Spleen (tissue), 11 donors: ENCODE measurements around the gene TTC38. TPM values are rescaled to one million over a fixed set of nuclear protein-coding genes. Genes with fewer than 3 reads are reported as not detected.

ENCODE experiments used
- DNase-seq: peaks from one replicate; pipeline ENCODE4 v3.0.0-alpha.2; 2020
- H3K27ac ChIP-seq, 8 donors: fragments of 200-600 bp; sonication (generic) in 7 of 8; 1 replicate in 4 of 8; 2 replicates in 4 of 8; pipeline versions ENCODE4 v1.5.0 to v1.8.0; 2016 to 2021; ENCODE audit warnings: inconsistent platforms in 4 of 8, mild to moderate bottlenecking in 4 of 8, moderate library complexity in 1 of 8
- H3K27me3 ChIP-seq, 7 donors: fragments of 200-600 bp; sonication (generic) in 6 of 7; replicated peaks in 1 of 7; 1 replicate in 4 of 7; 2 replicates in 3 of 7; pipeline versions ENCODE4 v1.5.0 to v1.8.0; 2016 to 2021; ENCODE audit warnings: inconsistent platforms in 3 of 7, mild to moderate bottlenecking in 1 of 7
- H3K36me3 ChIP-seq, 6 donors: fragments of 200-600 bp; sonication (generic) in 5 of 6; 1 replicate in 4 of 6; 2 replicates in 2 of 6; pipeline versions ENCODE4 v1.5.0 to v1.8.0; 2016 to 2021; ENCODE audit warnings: inconsistent platforms in 2 of 6
- H3K4me1 ChIP-seq, 6 donors: fragments of 200-600 bp; sonication (generic) in 5 of 6; 1 replicate in 3 of 6; 2 replicates in 3 of 6; pipeline versions ENCODE4 v1.5.0 to v1.8.0; 2016 to 2021; ENCODE audit warnings: inconsistent platforms in 3 of 6
- H3K4me3 ChIP-seq, 8 donors: fragments of 200-600 bp; sonication (generic) in 7 of 8; 1 replicate in 4 of 8; 2 replicates in 4 of 8; pipeline versions ENCODE4 v1.5.0 to v1.8.0; 2016 to 2021; ENCODE audit warnings: inconsistent platforms in 4 of 8, mild to moderate bottlenecking in 4 of 8, moderate library complexity in 2 of 8
- H3K9me3 ChIP-seq, 8 donors: fragments of 200-600 bp; sonication (generic) in 7 of 8; 1 replicate in 4 of 8; 2 replicates in 4 of 8; pipeline versions ENCODE4 v1.5.0 to v1.8.0; 2016 to 2021; ENCODE audit warnings: inconsistent platforms in 4 of 8
- POLR2A ChIP-seq, 3 donors: fragments of 450-650 bp; IDR thresholded peaks; one replicate each; pipeline ENCODE4 v1.5.1; 2017; ENCODE audit warnings: antibody characterized with exemption in 3 of 3, mild to moderate bottlenecking in 1 of 3
- POLR2AphosphoS5 ChIP-seq, 3 donors: sonication (generic); formaldehyde crosslinking; IDR thresholded peaks; one replicate each; pipeline ENCODE4 v1.5.1; 2017; ENCODE audit warnings: antibody characterized with exemption in 3 of 3
- WGBS, 5 donors: extraction: QIAGEN DNeasy Blood & Tissue Kit in 3 of 5; methylation state at CpG; one replicate each; pipeline versions ENCODE4 v1.1.5 to v1.1.7; 2013 to 2018; 5-methylcytosine and 5-hydroxymethylcytosine counted together
- intact Hi-C: fragments of 100-400 bp; cut with DNase I; formaldehyde crosslinking; loops from one replicate; pipeline ENCODE4 v1.15.0; 2023; ENCODE audit warnings: low total_unique reads
- polyA plus RNA-seq, 3 donors: library from polyadenylated mRNA; stranded (reverse); fragments of 200-250 nt; gene quantifications; one replicate each; pipeline ENCODE4 v1.2.1, GENCODE V29; 2013
- total RNA-seq, 7 donors: library from RNA; depleted of rRNA in 3 of 7; stranded (reverse); fragments of >200 nt in 3 of 7; fragmentation: NEBNext Ultra II Directional in 4 of 7; extraction: Animal tissue kit (Norgen Biotek cat#: 25700) in 4 of 7; gene quantifications; one replicate each; pipeline versions ENCODE4 v1.1.0 to v1.2.1, GENCODE V29; 2016 to 2021
- TF ChIP-seq, protein P1 (sequence below), 11 experiments: fragments of 200-600 bp in 7 of 11; fragments of 450-650 bp in 4 of 11; sonication (generic) in 4 of 11; IDR thresholded peaks in 8 of 11; conservative IDR thresholded peaks in 3 of 11; 1 replicate in 7 of 11; 2 replicates in 4 of 11; pipeline versions ENCODE4 v1.4.0 to v1.8.0; 2016 to 2021; ENCODE audit warnings: antibody characterized with exemption in 11 of 11, inconsistent platforms in 4 of 11, mild to moderate bottlenecking in 1 of 11
- donor health status: healthy with polysubstance abuse.
- donor health status: DM: no; HTN: no; CAD: no; lungs with moderate emphysema.
- donor health status: DM: no; HTN: no; CAD: no.
- donor health status: Bipolar disorder and iron deficiency.
- donor health status: healthy.
- donor health status: DM: no; HTN: no; CAD: no.
- donor health status: DM: yes; HTN: yes; CAD: no.

The TTC38 gene
- total and polyA plus RNA-seq, 10 donors: 13.8 to 51.9 (median 33.1) TPM

DNA sequence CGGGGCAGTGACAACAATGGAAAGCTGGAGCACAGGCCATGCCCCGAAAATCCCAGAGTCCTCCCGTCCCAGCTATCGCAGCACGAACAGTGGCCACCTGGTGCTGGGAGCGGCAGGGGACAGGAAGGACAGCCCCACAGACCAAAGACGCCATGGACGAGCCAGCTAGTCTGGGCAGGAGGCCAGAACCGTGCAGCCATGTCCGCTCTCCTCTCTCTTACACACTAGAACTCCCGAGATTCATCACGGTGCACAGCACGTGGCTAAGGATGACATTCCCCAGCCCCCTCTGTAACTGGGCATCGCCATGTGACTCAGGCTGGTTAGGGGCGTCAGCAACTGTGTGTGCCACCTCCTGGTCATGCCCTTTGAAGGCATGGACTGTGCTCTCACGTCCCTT lies 22.3 kb upstream of the TTC38 start:
- intact Hi-C loops: no loop called here
- H3K27me3 ChIP-seq: no peaks in the 10 kb centered on the region
- 68 to 78% (median 74%) methylated on average over 15 to 16 of the region's 16 CpGs for WGBS, 5 donors
- H3K4me1 ChIP-seq: peaks cover 9 to 69% (median 26%) of the 10 kb centered on the region in 6 donors
- no peak overlapping the region for H3K4me3 ChIP-seq
- H3K27ac ChIP-seq: peak overlapping the region in 2 of 8 donors; percentile 26
- TF ChIP-seq POLR2A (IDR thresholded peaks at IDR 0.05): no peak
- peak in 2 of 3 donors; percentile 35 to 47 for TF ChIP-seq POLR2AphosphoS5 (IDR thresholded peaks at IDR 0.05)
- TF ChIP-seq, protein P1, sequence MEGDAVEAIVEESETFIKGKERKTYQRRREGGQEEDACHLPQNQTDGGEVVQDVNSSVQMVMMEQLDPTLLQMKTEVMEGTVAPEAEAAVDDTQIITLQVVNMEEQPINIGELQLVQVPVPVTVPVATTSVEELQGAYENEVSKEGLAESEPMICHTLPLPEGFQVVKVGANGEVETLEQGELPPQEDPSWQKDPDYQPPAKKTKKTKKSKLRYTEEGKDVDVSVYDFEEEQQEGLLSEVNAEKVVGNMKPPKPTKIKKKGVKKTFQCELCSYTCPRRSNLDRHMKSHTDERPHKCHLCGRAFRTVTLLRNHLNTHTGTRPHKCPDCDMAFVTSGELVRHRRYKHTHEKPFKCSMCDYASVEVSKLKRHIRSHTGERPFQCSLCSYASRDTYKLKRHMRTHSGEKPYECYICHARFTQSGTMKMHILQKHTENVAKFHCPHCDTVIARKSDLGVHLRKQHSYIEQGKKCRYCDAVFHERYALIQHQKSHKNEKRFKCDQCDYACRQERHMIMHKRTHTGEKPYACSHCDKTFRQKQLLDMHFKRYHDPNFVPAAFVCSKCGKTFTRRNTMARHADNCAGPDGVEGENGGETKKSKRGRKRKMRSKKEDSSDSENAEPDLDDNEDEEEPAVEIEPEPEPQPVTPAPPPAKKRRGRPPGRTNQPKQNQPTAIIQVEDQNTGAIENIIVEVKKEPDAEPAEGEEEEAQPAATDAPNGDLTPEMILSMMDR (IDR thresholded peaks at IDR 0.05 in 8 of 11, conservative IDR thresholded peaks at IDR 0.05 in 3 of 11): no peak
- no peak for DNase-seq
- H3K9me3 ChIP-seq: no peaks in the 10 kb centered on the region
- H3K36me3 ChIP-seq: peaks cover 0 to 46% (median 15%) of the 10 kb centered on the region in 6 donors

DNA sequence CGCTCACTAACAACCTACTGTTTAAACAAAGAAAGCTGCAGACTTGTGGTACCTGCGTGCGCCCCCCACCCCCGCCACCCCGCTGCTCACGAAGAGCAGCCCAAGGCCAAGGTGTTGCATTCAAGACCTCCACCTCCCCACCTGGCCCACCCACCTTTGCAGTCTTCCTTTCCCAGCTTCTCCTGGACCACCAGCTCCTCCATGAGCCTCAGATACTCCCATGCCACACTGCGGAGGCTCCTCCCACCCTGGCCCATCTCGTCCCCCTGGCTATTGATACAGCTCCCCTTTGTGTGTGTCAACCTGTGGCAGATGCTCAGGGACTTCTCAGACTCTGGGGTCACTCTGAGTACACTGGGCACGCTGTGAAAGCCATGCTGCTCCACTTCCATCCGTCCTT lies 21.6 kb upstream of the TTC38 start:
- Histone ChIP-seq H3K36me3 (peaks cover 0 to 46% (median 15%) of the 10 kb centered on the region in 6 donors), H3K9me3 (no peaks in the 10 kb centered on the region), H3K4me3 (no peak overlapping the region), H3K27me3 (no peaks in the 10 kb centered on the region), H3K27ac (no peak overlapping the region), H3K4me1 (peaks cover 10 to 69% (median 26%) of the 10 kb centered on the region in 6 donors)
- TF ChIP-seq POLR2AphosphoS5 (IDR thresholded peaks at IDR 0.05): no peak
- TF ChIP-seq POLR2A (IDR thresholded peaks at IDR 0.05): no peak
- TF ChIP-seq, protein P1 (IDR thresholded peaks at IDR 0.05 in 8 of 11, conservative IDR thresholded peaks at IDR 0.05 in 3 of 11): no peak
- intact Hi-C loops: no loop called here
- DNase-seq: no peak
- WGBS, 5 donors: 95 to 99% (median 96%) methylated on average over 10 of the region's 10 CpGs

DNA sequence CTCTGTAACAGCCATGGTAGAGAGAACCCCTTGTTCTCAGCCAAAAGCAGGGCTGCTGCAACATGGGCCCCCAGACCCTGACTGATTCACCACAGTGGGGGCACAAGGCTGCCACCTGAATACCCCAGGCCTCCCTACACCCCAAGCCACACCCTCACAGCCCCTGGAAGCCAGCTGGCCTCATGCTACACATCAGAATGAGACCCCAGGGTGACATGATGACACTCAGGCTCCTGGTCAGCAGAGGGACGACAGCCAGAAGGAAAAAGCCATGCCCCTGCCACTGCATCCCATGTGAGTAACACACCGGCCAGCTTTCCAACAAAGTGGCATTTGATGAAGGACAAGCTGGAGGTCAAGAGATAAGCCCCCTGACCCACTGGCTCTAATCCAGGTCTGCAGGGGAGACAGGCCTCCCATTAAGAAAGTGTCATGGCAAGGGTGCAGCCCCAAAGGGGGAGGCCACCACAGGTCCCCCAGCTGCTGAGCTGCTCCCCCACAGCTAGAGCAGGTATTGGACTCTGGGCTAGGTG lies 20.3 kb upstream of the TTC38 start:
- Histone ChIP-seq H3K27ac (no peak overlapping the region), H3K4me3 (no peak overlapping the region), H3K4me1 (peaks cover 10 to 69% (median 27%) of the 10 kb centered on the region in 6 donors), H3K9me3 (no peaks in the 10 kb centered on the region), H3K36me3 (peaks cover 0 to 46% (median 15%) of the 10 kb centered on the region in 6 donors), H3K27me3 (no peaks in the 10 kb centered on the region)
- 87 to 95% (median 88%) methylated on average over 2 of the region's 2 CpGs for WGBS, 5 donors
- intact Hi-C loops: no loop called here
- TF ChIP-seq POLR2AphosphoS5 (IDR thresholded peaks at IDR 0.05) (no peak), POLR2A (IDR thresholded peaks at IDR 0.05) (no peak)
- TF ChIP-seq, protein P1 (IDR thresholded peaks at IDR 0.05 in 8 of 11, conservative IDR thresholded peaks at IDR 0.05 in 3 of 11): no peak
- DNase-seq: no peak

DNA sequence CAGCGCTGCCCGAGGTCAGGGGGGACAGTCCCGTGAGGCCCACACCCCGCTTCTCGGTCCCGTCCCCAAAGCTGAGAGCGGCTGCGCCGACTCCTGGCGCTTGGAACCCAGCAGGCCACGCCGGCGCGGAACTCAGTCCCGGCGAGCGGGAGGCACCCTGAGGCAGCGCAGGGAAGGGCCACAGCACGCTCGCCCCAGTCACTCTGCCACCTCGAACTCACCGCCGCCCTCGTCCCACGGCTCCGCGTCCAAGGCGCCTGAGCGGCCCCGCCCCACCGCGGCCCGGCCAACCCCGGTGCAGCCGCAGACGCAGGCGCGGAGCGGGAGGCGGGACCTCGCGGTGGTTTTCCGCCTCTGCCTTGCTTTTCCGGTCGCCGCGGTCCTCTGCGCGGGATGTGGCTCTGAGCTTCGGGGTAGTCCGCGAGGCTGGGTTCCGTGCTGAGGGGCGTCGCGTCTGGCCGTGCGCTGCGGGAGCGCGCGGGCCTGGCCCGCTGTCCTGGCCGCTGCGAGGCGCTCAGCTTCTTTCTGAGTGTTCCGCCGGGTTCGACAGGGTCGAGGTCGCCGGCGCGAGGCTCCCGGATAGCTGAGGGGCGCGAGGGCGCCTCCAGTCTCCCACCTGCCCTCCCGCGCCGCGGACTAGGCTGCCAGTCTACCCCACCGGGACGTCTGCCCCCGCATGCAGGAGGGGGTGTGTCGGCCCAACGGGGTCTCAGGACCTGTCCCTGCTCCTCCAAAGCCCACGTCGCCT lies 17.6 kb upstream of the TTC38 start, which contains the start of gene CDPF1:
Gene CDPF1 (minus strand): TSS at position 259 of the 748 bp plus-strand sequence. CDS start 2,009 bp downstream, outside the sequence.
- Histone ChIP-seq H3K9me3 (no peaks in the 10 kb centered on the region), H3K4me3 (peak within 1 kb of the TSS; percentile 65 to 94 (median 78)), H3K27ac (peak within 1 kb of the TSS; percentile 81 to 95 (median 91)), H3K4me1 (peaks cover 10 to 70% (median 27%) of the 10 kb centered on the region in 6 donors), H3K36me3 (peaks cover 0 to 22% (median 2%) of the 10 kb centered on the region in 6 donors), H3K27me3 (no peaks in the 10 kb centered on the region)
- TF ChIP-seq, protein P1 (IDR thresholded peaks at IDR 0.05 in 8 of 11, conservative IDR thresholded peaks at IDR 0.05 in 3 of 11): peak in 7 of 11 experiments; percentile 12 to 45 (median 30)
- peak in 1 of 3 donors; percentile 32 for TF ChIP-seq POLR2A (IDR thresholded peaks at IDR 0.05)
- peak; percentile 95 to 96 (median 95) for TF ChIP-seq POLR2AphosphoS5 (IDR thresholded peaks at IDR 0.05)
- peak; percentile 99 for DNase-seq
- intact Hi-C loops: no loop called here
- 0 to 1% (median 0%) methylated on average over 17 to 89 of the region's 89 CpGs for WGBS, 5 donors
